Mammary epithelial cell (primary cell): ENCODE data around the gene AGMAT.

ENCODE experiments used
- EZH2 ChIP-seq: IDR thresholded peaks from 2 replicates; pipeline ENCODE4 v1.6.1; 2012; ENCODE audit warnings: low read length, inconsistent platforms, borderline replicate concordance
- TF ChIP-seq, protein P1 (sequence below), 2 donors: IDR thresholded peaks in 1 of 2; conservative IDR thresholded peaks in 1 of 2; 2 replicates each; pipeline ENCODE4 v1.5.1; 2011 to 2012; ENCODE audit warnings: inconsistent platforms in 2 of 2, low read length in 2 of 2, mild to moderate bottlenecking in 2 of 2, control low read depth in 1 of 2, low read depth in 1 of 2; ENCODE audit not compliant: insufficient read depth in 1 of 2; ENCODE audit errors: extremely low read depth in 1 of 2

- TF ChIP-seq, protein P1, sequence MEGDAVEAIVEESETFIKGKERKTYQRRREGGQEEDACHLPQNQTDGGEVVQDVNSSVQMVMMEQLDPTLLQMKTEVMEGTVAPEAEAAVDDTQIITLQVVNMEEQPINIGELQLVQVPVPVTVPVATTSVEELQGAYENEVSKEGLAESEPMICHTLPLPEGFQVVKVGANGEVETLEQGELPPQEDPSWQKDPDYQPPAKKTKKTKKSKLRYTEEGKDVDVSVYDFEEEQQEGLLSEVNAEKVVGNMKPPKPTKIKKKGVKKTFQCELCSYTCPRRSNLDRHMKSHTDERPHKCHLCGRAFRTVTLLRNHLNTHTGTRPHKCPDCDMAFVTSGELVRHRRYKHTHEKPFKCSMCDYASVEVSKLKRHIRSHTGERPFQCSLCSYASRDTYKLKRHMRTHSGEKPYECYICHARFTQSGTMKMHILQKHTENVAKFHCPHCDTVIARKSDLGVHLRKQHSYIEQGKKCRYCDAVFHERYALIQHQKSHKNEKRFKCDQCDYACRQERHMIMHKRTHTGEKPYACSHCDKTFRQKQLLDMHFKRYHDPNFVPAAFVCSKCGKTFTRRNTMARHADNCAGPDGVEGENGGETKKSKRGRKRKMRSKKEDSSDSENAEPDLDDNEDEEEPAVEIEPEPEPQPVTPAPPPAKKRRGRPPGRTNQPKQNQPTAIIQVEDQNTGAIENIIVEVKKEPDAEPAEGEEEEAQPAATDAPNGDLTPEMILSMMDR (conservative IDR thresholded peaks at IDR 0.05 in 1 of 2, IDR thresholded peaks at IDR 0.05 in 1 of 2; ENCODE audit: extremely low read depth in 1 of 2, insufficient read depth in 1 of 2, low read depth in 1 of 2, low read length in 2 of 2) = no peak
- no peak for TF ChIP-seq EZH2
These were observed 13.6 kb upstream of the AGMAT start for GRCh38 chr1:15598436-15598835.
